ENCODE data around the gene FICD. TPM values are rescaled to one million over a fixed set of nuclear protein-coding genes. Genes with fewer than 3 reads are reported as not detected.

FICD gene
- total and polyA plus RNA-seq, 2 experiments from 2014 or later = 3.5 to 3.6 TPM

DNA sequence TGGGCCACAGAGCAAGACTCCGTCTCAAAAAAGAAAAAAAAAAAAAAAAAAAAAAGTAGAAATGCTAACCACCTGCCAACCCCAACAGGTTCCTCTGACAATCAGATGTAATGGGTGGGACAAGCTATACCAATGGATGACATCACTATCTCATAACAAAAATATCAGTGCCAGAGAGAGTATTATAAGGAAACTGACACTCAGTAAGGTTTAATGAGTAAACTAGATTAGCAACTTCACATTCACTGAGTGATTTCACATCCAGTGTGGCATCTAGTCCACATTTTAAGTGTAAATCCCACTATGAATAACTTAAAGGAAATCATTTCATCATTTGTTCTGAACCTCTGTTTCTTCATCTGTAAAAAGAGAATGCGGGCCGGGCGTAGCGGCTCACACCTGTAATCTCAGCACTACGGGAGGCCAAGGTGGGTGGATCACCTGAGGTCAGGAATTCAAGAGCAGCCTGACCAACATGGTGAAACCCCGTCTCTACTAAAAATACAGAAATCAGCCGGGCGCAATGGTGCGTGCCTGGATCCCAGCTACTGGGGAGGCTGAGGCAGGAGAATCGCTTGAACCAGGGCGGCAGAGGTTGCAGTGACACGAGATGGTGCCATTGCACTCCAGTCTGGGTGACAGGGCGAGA, 44.1 kb downstream of the FICD start:
- Histone ChIP-seq H3K27me3 (no peaks in the 10 kb centered on the region), H3K27ac (no peak overlapping the region), H3K9me3 (ENCODE audit: low read depth) (no peaks in the 10 kb centered on the region), H3K36me3 (peaks cover under 1% of the 10 kb centered on the region), H3K4me3 (no peak overlapping the region), H3K4me1 (ENCODE audit: low read depth) (no peaks in the 10 kb centered on the region)
- TF ChIP-seq, protein P1, sequence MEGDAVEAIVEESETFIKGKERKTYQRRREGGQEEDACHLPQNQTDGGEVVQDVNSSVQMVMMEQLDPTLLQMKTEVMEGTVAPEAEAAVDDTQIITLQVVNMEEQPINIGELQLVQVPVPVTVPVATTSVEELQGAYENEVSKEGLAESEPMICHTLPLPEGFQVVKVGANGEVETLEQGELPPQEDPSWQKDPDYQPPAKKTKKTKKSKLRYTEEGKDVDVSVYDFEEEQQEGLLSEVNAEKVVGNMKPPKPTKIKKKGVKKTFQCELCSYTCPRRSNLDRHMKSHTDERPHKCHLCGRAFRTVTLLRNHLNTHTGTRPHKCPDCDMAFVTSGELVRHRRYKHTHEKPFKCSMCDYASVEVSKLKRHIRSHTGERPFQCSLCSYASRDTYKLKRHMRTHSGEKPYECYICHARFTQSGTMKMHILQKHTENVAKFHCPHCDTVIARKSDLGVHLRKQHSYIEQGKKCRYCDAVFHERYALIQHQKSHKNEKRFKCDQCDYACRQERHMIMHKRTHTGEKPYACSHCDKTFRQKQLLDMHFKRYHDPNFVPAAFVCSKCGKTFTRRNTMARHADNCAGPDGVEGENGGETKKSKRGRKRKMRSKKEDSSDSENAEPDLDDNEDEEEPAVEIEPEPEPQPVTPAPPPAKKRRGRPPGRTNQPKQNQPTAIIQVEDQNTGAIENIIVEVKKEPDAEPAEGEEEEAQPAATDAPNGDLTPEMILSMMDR (IDR thresholded peaks at IDR 0.05; ENCODE audit: low read depth, low read length) = no peak
- no peak for DNase-seq (ENCODE audit: low read depth in 1 of 2, low spot score in 1 of 2)

DNA sequence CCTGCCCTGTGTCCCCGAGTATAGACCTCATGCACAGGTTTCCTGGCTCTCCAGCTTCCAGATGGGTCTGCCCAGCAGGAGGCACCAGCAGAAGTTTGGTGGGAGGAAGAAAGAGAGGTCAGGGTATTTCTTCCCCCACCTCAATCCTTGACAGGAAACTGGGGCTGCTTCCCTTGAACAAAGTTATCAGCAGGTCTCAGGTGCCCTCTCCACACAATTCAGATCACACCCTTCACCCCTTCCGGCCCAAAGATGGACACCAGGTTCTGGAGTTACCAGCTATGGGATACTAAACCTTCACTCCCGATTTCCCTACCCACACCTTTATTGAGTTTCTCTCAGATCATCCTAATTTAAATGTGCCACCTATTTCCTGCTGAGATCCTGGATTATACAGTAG, 44.7 kb downstream of the FICD start:
- no peaks in the 10 kb centered on the region for H3K4me1 ChIP-seq (ENCODE audit: low read depth)
- TF ChIP-seq, protein P1 (IDR thresholded peaks at IDR 0.05; ENCODE audit: low read depth, low read length) = no peak
- H3K27me3 ChIP-seq = no peaks in the 10 kb centered on the region
- H3K36me3 ChIP-seq = peaks cover 7% of the 10 kb centered on the region
- H3K9me3 ChIP-seq (ENCODE audit: low read depth) = no peaks in the 10 kb centered on the region
- peak overlapping the region; percentile 92 for H3K4me3 ChIP-seq
- no peak overlapping the region for H3K27ac ChIP-seq
- DNase-seq (ENCODE audit: low read depth in 1 of 2, low spot score in 1 of 2) = no peak

- peak overlapping the region; percentile 92 for H3K4me3 ChIP-seq
- H3K27me3 ChIP-seq = no peaks in the 10 kb centered on the region
- no peaks in the 10 kb centered on the region for H3K9me3 ChIP-seq (ENCODE audit: low read depth)
- peak overlapping the region; percentile 93 for H3K27ac ChIP-seq
- DNase-seq (ENCODE audit: low read depth in 1 of 2, low spot score in 1 of 2) = peak in 1 of 2 donors; percentile 95
- H3K4me1 ChIP-seq (ENCODE audit: low read depth) = no peaks in the 10 kb centered on the region
- TF ChIP-seq, protein P1 (IDR thresholded peaks at IDR 0.05; ENCODE audit: low read depth, low read length) = no peak
- H3K36me3 ChIP-seq = peaks cover 10% of the 10 kb centered on the region
Measured at GRCh38 chr12:108560321-108560721, 45.2 kb downstream of the FICD start.

DNA sequence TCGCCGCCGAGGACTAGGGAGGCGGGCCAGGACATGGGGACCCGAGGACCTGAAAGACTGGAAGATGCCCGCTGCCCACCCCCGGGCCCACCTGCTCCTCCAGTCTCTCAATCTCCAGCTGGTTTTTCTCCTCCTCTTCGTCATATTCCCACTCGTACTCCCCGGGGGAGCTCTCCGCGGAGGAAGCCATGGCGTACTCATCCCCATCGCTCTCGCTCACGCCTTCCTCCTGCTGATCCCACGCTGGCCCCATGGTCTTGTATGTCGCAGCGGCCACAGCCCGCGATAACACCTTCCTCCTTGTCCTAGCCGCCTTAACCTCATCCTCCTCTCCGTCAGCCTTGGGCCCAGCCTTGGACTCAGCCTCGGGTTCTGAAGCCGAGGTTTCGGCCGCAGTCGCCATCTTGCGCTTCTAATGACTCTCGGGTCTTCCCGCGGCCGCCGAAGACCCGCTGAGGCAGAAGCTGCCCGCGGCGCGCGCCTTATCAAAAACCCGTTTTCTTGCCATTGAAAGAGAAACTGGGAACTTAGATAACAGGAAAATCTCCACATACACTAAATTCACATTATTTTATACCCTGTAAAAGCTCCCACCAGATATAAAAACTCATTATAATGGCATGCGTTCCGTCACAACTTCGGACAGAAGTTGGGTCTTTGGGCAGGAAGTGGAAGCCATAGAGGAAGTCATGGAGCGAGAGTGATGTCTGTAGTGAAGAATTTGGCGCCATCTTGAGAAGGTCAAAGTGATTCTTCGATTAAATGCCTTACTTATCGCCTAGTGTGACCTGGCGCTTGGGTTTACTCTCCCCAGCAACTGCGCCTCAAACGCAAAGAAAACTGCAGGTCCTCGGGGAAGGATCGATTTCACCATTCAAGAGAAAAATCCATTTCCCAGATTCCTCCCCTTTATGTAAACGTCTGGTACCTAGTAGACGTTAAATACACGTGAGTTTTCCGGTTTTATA, 46.0 kb downstream of the FICD start, which contains the start of gene SART3:
SART3 (minus strand) TSS at position 422 of the 968 bp plus-strand sequence; CDS start at position 403, 19 bp downstream.
- Histone ChIP-seq H3K9me3 (ENCODE audit: low read depth) (no peaks in the 10 kb centered on the region), H3K4me3 (peak within 1 kb of the TSS; percentile 92), H3K4me1 (ENCODE audit: low read depth) (no peaks in the 10 kb centered on the region), H3K27me3 (no peaks in the 10 kb centered on the region), H3K27ac (peak within 1 kb of the TSS; percentile 93), H3K36me3 (peaks cover 17% of the 10 kb centered on the region)
- peak; percentile 90 for DNase-seq (ENCODE audit: low read depth in 1 of 2, low spot score in 1 of 2)
- TF ChIP-seq, protein P1 (IDR thresholded peaks at IDR 0.05; ENCODE audit: low read depth, low read length) = no peak

- H3K4me3 ChIP-seq = peak overlapping the region; percentile 92
- no peaks in the 10 kb centered on the region for H3K27me3 ChIP-seq
- TF ChIP-seq, protein P1 (IDR thresholded peaks at IDR 0.05; ENCODE audit: low read depth, low read length) = no peak
- H3K9me3 ChIP-seq (ENCODE audit: low read depth) = no peaks in the 10 kb centered on the region
- H3K4me1 ChIP-seq (ENCODE audit: low read depth) = no peaks in the 10 kb centered on the region
- DNase-seq (ENCODE audit: low read depth in 1 of 2, low spot score in 1 of 2) = no peak
- peaks cover 26% of the 10 kb centered on the region for H3K36me3 ChIP-seq
- peak overlapping the region; percentile 93 for H3K27ac ChIP-seq
Measured at GRCh38 chr12:108561852-108562347, 46.8 kb downstream of the FICD start.
